Heart left ventricle (tissue), 16 donors: Measurements from ENCODE around the gene CLEC12A. TPM values are rescaled to one million over a fixed set of nuclear protein-coding genes. Genes with fewer than 3 reads are reported as not detected.
A peak's percentile ranks its signal among the peaks of the same experiment; 100 is the strongest.
"Not testable (repeated sequence)": the region's sequence is repeated elsewhere in the genome, so short reads cannot be mapped to it uniquely, and the experiment has no call there.

Source experiments
- ATAC-seq, 4 donors: fragments of 200-7000 bp; cut with Tn5 transposase; one replicate each; pipeline ENCODE4 v1.9.1; 2020 to 2022; ENCODE audit warnings: moderate library complexity in 4 of 4, mild to moderate bottlenecking in 3 of 4, moderate number of reproducible peaks in 1 of 4
- DNase-seq, 5 donors: peaks; one replicate each; pipeline ENCODE4 v3.0.0-alpha.2; 2020
- H3K27ac ChIP-seq, 12 donors: fragments of 200-600 bp; sonication (generic) in 4 of 12; one replicate each; pipeline versions ENCODE4 v1.5.0 to v1.8.0; 2016 to 2022; ENCODE audit warnings: mild to moderate bottlenecking in 2 of 12
- H3K27me3 ChIP-seq, 9 donors: fragments of 200-600 bp; sonication (generic) in 2 of 9; one replicate each; pipeline versions ENCODE4 v1.5.1 to v1.8.0; 2016 to 2022; ENCODE audit warnings: mild to moderate bottlenecking in 3 of 9
- H3K36me3 ChIP-seq, 9 donors: fragments of 200-600 bp; sonication (generic) in 2 of 9; one replicate each; pipeline versions ENCODE4 v1.5.0 to v1.8.0; 2018 to 2022; ENCODE audit warnings: mild to moderate bottlenecking in 2 of 9
- H3K4me1 ChIP-seq, 12 donors: fragments of 200-600 bp; sonication (generic) in 4 of 12; one replicate each; pipeline versions ENCODE4 v1.5.0 to v1.8.0; 2016 to 2022; ENCODE audit warnings: mild to moderate bottlenecking in 3 of 12
- H3K4me3 ChIP-seq, 12 donors: fragments of 200-600 bp; sonication (generic) in 4 of 12; one replicate each; pipeline versions ENCODE4 v1.5.0 to v1.8.0; 2017 to 2022; ENCODE audit warnings: mild to moderate bottlenecking in 9 of 12, moderate library complexity in 4 of 12
- H3K9me3 ChIP-seq, 12 donors: fragments of 200-600 bp; sonication (generic) in 4 of 12; one replicate each; pipeline versions ENCODE4 v1.5.0 to v1.8.0; 2016 to 2022; ENCODE audit warnings: mild to moderate bottlenecking in 1 of 12
- CTCF ChIP-seq, 12 donors: fragments of 200-600 bp; sonication (generic) in 4 of 12; IDR thresholded peaks; one replicate each; pipeline versions ENCODE4 v1.5.0 to v1.8.0; 2018 to 2022; ENCODE audit warnings: antibody characterized with exemption in 12 of 12, mild to moderate bottlenecking in 5 of 12
- POLR2A ChIP-seq, 2 donors: fragments of 450-650 bp; IDR thresholded peaks; one replicate each; pipeline ENCODE4 v1.6.1; 2017; ENCODE audit warnings: antibody characterized with exemption in 2 of 2, mild to moderate bottlenecking in 2 of 2, moderate library complexity in 2 of 2
- WGBS, 4 donors: extraction: QIAGEN DNeasy Blood & Tissue Kit in 2 of 4; methylation state at CpG; one replicate each; pipeline versions ENCODE4 v1.1.5 to v1.1.7; 2013 to 2018; 5-methylcytosine and 5-hydroxymethylcytosine counted together
- intact Hi-C, 10 donors: fragments of 100-400 bp; cut with DNase I; formaldehyde crosslinking; loops; one replicate each; pipeline versions ENCODE4 v1.11.1 to v1.14.2; 2022
- polyA plus RNA-seq, 2 donors: library from polyadenylated mRNA; stranded (reverse); fragments of 200-250 nt; gene quantifications; one replicate each; pipeline ENCODE4 v1.2.3, GENCODE V29; 2013
- total RNA-seq, 9 donors: library from RNA; depleted of rRNA in 2 of 9; stranded (reverse); fragments of >200 nt in 2 of 9; fragmentation: NEBNext Ultra II Directional in 3 of 9; extraction: Animal tissue kit (Norgen Biotek cat#: 25700) in 3 of 9; gene quantifications; one replicate each; pipeline versions ENCODE4 v1.1.0 to v1.2.4, GENCODE V29; 2016 to 2023
- donor health status: ischemic (EF 13 %, LVEDD 7.1; RV severe dilation, severe dysfunction).
- donor health status: healthy with polysubstance abuse.
- donor health status: DM: no; HTN: yes; CAD: no.
- donor health status: DM: no; HTN: no; CAD: no.
- donor health status: ischemic (EF 25% LVEDD 6.9; RV normal size, moderate dysfunction).
- donor health status: ischemic (EF 25% LVEDD 5.7; RV mildly dilated, moderate dysfunction).
- donor health status: healthy.
- donor health status: DM: yes; HTN: yes; CAD: no.
- donor health status: ischemic (EF 35%, LVEDD 5.7; RV mildly dilated, moderate dysfunction).
- donor health status: nonischemic (EF 11% LVEDD 7.7; RV severe dilation, severe dysfunction).
- donor health status: DM: yes; HTN: yes; CAD: no.
- donor health status: PGD.
- donor health status: ischemic (EF 29% LVEDD 5.4; RV normal size, mild dysfunction).
- donor health status: nonischemic (EF 23%, LVEDD 6.1; RV moderate dilation, normal function).

Gene CLEC12A
- total and polyA plus RNA-seq, 11 donors, result 0.20 to 16.8 (median 1.1) TPM; not detected in 2

DNA sequence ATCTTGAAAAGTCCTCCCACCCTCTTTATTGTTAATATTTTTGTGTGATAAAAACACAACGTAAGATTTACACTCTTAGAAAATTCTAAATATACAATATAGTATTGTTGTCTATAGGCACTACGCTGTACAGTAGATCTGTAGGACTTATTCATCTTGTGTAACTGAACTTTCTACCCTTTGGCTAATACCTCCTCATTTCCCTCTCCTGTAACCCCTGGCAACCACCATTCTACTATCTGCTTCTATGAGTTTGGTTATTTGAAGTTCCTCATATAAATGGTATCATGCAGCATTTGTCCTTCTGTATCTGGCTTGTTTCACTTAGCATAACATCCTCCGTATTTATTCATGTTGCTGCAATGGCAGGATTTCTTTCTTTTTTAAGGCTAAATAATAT is 54.0 kb downstream of the CLEC12A start:
- intact Hi-C loops, result no loop called here
- WGBS, 4 donors, result 74 to 94% (median 85%) methylated on average over 3 of the region's 3 CpGs
- ATAC-seq (no peak), DNase-seq (no peak)
- Histone ChIP-seq H3K4me1 (no peaks in the 10 kb centered on the region), H3K4me3 (no peak overlapping the region), H3K36me3 (no peaks in the 10 kb centered on the region), H3K27me3 (no peaks in the 10 kb centered on the region), H3K9me3 (no peaks in the 10 kb centered on the region), H3K27ac (no peak overlapping the region)
- no peak for TF ChIP-seq CTCF (IDR thresholded peaks at IDR 0.05)
- no peak for TF ChIP-seq POLR2A (IDR thresholded peaks at IDR 0.05)

DNA sequence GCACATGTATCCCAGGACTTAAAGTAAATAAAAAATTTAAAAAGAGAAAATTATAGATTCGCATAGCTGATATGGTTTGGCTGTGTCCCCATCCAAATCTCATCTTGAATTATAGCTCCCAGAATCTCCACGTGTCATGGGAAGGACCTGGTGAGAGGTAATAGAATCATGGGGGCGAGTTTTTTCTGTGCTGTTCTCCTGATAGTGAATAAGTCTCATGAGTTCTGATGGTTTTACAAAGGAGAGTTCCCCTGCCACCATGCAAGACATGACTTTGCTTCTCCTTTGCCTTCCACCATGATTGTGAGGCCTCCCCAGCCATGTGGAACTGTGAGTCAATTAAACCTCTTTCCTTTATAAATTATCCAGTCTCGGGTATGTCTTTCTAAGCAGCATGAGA is 55.5 kb downstream of the CLEC12A start:
- H3K36me3 ChIP-seq, H3K9me3 ChIP-seq, H3K27me3 ChIP-seq, H3K4me3 ChIP-seq, H3K4me1 ChIP-seq, intact Hi-C loops, ATAC-seq, DNase-seq: not testable (repeated sequence)
- 84 to 91% (median 89%) methylated on average over 4 of the region's 4 CpGs for WGBS, 4 donors
- peak overlapping the region in 1 of 12 donors; percentile 15 for H3K27ac ChIP-seq

- ATAC-seq (no peak), DNase-seq (no peak)
- H3K27ac ChIP-seq, result peak overlapping the region in 1 of 12 donors; percentile 15
- no peaks in the 10 kb centered on the region for H3K36me3 ChIP-seq
- 66 to 79% (median 70%) methylated on average over 3 of the region's 3 CpGs for WGBS, 4 donors
- no peaks in the 10 kb centered on the region for H3K9me3 ChIP-seq
- intact Hi-C loops, result no loop called here
- TF ChIP-seq POLR2A (IDR thresholded peaks at IDR 0.05) (no peak), CTCF (IDR thresholded peaks at IDR 0.05) (no peak)
- no peak overlapping the region for H3K4me3 ChIP-seq
- H3K4me1 ChIP-seq, result no peaks in the 10 kb centered on the region
- no peaks in the 10 kb centered on the region for H3K27me3 ChIP-seq
Observed at GRCh38 chr12:10027311-10027710, 56.1 kb downstream of the CLEC12A start.

- intact Hi-C loops, result no loop called here
- no peak overlapping the region for H3K4me3 ChIP-seq
- H3K9me3 ChIP-seq, result no peaks in the 10 kb centered on the region
- WGBS, 4 donors, result 57 to 64% (median 61%) methylated on average over 4 of the region's 4 CpGs
- H3K36me3 ChIP-seq, result no peaks in the 10 kb centered on the region
- ATAC-seq (peak in 2 of 4 donors; percentile 10 to 55), DNase-seq (no peak)
- no peaks in the 10 kb centered on the region for H3K4me1 ChIP-seq
- TF ChIP-seq POLR2A (IDR thresholded peaks at IDR 0.05), result no peak
- TF ChIP-seq CTCF (IDR thresholded peaks at IDR 0.05), result no peak
- no peaks in the 10 kb centered on the region for H3K27me3 ChIP-seq
- H3K27ac ChIP-seq, result peak overlapping the region in 1 of 12 donors; percentile 15
Observed at GRCh38 chr12:10027721-10028120, 56.5 kb downstream of the CLEC12A start.

GRCh38 chr12:10030446-10030845 is 59.2 kb downstream of the CLEC12A start, which contains the start of gene CLEC9A:
Gene CLEC9A, plus strand, starts transcription at chr12:10030682. Its CDS starts 22,006 bp downstream, at chr12:10052688.
- Histone ChIP-seq H3K27ac (no peak within 1 kb of the TSS), H3K9me3 (no peaks in the 10 kb centered on the region), H3K4me1 (peaks cover 0 to 5% (median 0%) of the 10 kb centered on the region in 12 donors), H3K27me3 (no peaks in the 10 kb centered on the region), H3K4me3 (no peak within 1 kb of the TSS), H3K36me3 (no peaks in the 10 kb centered on the region)
- TF ChIP-seq CTCF (IDR thresholded peaks at IDR 0.05) (no peak), POLR2A (IDR thresholded peaks at IDR 0.05) (no peak)
- ATAC-seq, result no peak
- no peak for DNase-seq
- intact Hi-C loops, result loop anchor here in 4 of 10 donors (5.0 kb wide), 3 partner anchors 107 to 162 kb away; no protein-coding TSS in a partner anchor
- 93 to 97% (median 95%) methylated on average over 14 of the region's 14 CpGs for WGBS, 4 donors
